ENCODE measurements around the gene LPAR1.
A peak's percentile ranks its signal among the peaks of the same experiment; 100 is the strongest.
"Not testable (repeated sequence)": the region's sequence is repeated elsewhere in the genome, so short reads cannot be mapped to it uniquely, and the experiment has no call there.

The LPAR1 gene

DNA sequence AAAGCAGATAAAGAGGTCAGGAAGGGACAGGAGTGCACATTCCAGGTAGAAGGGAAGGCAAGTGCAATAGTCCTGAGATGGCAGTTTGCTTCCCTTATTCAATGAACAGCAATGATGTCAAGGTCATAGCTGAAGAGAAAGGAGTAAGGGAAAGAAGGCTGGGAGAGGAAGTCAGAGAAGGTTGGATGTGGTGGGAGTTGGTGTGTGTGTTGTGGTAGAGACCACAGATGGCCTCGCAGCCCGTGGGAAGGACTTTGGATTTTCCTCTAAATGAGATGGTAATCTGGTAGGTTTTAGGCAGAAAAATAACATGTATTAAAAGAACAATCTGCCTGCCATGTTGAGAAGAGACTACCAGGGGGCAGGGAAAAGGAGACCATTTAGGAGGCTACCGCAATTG is 25.1 kb upstream of the LPAR1 start:
- TF ChIP-seq POLR2AphosphoS5 (IDR thresholded peaks at IDR 0.05; ENCODE audit: low read depth, low read length) (no peak), TAF1 (IDR thresholded peaks at IDR 0.05; ENCODE audit: borderline replicate concordance, low read depth, low read length) (no peak)
- FAIRE-seq: peak; percentile 68
- DNase-seq (ENCODE audit: insufficient read length): no peak

DNA sequence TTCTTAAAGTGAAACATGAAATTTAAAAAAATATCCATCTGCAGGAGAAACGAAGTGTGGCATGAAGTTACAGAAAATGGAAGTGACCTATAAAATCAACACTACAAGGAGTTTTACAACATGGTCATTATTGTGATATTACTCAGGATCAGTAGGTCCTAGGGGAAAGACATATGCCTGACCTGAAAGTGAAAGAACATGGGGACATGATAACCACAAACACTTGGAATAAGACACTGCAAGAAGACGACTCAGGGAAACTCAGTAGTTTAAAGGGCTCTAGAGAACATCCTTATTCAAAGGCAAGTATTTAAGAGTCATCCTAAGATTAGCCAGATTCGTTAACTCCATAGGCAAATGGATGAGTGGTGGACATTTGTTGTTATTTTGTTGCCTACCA is 19.9 kb upstream of the LPAR1 start:
- no peak for FAIRE-seq
- no peak for DNase-seq (ENCODE audit: insufficient read length)
- TF ChIP-seq TAF1 (IDR thresholded peaks at IDR 0.05; ENCODE audit: borderline replicate concordance, low read depth, low read length) (no peak), POLR2A (IDR thresholded peaks at IDR 0.05; ENCODE audit: low read depth, low read length) (no peak), POLR2AphosphoS5 (IDR thresholded peaks at IDR 0.05; ENCODE audit: low read depth, low read length) (no peak)

DNA sequence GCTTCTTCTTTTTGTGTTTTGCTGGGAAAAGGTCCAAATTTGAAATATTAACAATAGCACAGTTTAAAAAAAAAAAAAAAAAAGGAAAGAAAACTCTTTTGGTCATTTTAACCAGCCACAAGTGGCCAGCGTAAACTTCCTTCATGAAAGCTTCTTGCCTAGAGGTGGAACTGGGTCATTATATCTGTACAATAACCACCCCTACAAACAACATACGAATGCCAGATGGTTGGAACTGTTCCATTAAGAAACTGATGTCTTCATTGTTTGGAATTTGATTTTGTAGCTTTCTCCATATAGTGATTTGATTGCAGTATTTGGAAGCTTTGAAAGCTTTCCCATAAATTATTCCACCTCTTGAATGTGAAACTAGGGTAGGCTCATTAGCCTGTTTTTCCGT is 18.3 kb upstream of the LPAR1 start:
- DNase-seq (ENCODE audit: insufficient read length): no peak
- FAIRE-seq: no peak

DNA sequence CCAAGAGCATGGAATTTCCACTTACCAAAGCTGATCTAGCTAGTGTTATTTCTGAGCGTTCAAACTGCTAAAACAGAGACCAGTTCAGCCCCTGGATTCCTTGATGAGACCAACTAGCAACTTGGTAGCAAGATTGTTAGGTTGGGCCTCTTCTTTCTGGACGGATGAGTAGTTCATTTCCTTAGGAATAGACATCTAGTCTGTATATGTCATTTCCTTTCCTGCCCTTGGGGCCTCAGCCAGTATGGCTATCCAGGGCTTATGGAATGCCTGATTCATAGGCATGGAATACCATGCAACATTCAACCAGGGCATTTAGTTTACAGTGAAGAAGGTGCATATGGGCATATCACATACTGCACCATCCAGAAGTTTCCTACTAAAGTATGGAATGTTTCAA is 14.5 kb upstream of the LPAR1 start:
- FAIRE-seq (no peak), DNase-seq (ENCODE audit: insufficient read length) (no peak)
- no peak for TF ChIP-seq POLR2AphosphoS5 (IDR thresholded peaks at IDR 0.05; ENCODE audit: low read depth, low read length)
- no peak for TF ChIP-seq POLR2A (IDR thresholded peaks at IDR 0.05; ENCODE audit: low read depth, low read length)

More for the DNA sequence above, 18.3 kb upstream of the LPAR1 start:
- TF ChIP-seq TAF1 (IDR thresholded peaks at IDR 0.05; ENCODE audit: borderline replicate concordance, low read depth, low read length) (no peak), POLR2AphosphoS5 (IDR thresholded peaks at IDR 0.05; ENCODE audit: low read depth, low read length) (no peak), POLR2A (IDR thresholded peaks at IDR 0.05; ENCODE audit: low read depth, low read length) (no peak)

DNA sequence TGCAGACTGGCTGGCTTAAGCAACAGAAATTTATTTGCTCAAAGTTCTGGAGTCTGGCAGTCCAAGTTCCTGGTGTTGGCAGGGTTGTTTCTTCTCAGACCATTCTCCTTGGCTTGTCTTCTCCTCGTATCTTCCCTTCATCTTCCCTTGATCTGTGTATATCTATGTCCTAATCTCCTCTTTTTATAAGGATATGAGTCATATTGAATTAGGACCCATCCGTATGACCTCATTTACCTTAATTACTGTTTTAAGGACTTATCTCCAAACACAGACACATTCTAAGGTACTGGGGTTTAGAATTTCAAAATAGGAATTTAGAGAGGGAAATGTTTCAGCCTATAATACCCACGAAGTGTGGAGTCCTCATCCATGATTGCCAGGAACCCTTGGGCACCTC is 13.1 kb upstream of the LPAR1 start:
- FAIRE-seq: no peak
- TF ChIP-seq TAF1 (IDR thresholded peaks at IDR 0.05; ENCODE audit: borderline replicate concordance, low read depth, low read length) (no peak), POLR2A (IDR thresholded peaks at IDR 0.05; ENCODE audit: low read depth, low read length) (no peak), POLR2AphosphoS5 (IDR thresholded peaks at IDR 0.05; ENCODE audit: low read depth, low read length) (no peak)
- no peak for DNase-seq (ENCODE audit: insufficient read length)

DNA sequence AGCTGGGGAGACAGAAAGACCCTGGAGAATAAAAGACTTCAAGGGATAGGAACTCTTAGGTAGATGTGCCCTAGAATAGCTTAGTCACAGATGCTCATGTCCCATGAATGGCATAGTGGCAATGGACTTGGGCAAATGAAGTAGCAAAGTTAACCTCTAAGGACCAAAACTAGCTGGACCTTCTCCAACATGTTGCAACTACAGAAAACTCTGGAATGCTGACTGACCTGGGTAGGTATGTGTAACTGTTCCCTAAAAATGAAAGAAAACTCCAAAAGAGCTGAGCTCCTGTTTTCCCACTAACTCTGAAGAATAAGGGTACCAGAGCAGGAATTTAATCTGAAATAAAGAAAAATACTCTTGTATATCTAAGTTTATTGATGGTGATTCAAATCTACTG is 12.5 kb upstream of the LPAR1 start:
- FAIRE-seq: no peak
- DNase-seq (ENCODE audit: insufficient read length): no peak
- TF ChIP-seq POLR2A (IDR thresholded peaks at IDR 0.05; ENCODE audit: low read depth, low read length) (no peak), TAF1 (IDR thresholded peaks at IDR 0.05; ENCODE audit: borderline replicate concordance, low read depth, low read length) (no peak)

DNA sequence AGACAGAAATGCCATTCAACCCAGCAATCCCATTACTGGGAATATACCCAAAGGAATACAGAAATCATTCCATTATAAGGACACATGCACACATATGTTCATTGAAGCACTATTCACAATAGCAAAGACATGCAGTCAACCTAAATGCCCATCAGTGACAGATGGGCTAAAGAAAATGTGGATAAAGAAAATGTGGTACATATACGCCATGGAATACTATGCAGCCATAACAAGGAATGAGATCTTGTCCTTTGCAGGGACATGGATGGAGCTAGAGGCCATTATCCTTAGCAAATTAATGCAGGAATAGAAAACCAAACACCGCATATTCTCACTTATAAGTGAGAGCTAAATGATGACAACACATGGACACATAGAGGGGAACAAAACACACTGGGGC is 9.0 kb upstream of the LPAR1 start:
- not testable (repeated sequence) for DNase-seq (ENCODE audit: insufficient read length)
- FAIRE-seq: peak; percentile 60

DNA sequence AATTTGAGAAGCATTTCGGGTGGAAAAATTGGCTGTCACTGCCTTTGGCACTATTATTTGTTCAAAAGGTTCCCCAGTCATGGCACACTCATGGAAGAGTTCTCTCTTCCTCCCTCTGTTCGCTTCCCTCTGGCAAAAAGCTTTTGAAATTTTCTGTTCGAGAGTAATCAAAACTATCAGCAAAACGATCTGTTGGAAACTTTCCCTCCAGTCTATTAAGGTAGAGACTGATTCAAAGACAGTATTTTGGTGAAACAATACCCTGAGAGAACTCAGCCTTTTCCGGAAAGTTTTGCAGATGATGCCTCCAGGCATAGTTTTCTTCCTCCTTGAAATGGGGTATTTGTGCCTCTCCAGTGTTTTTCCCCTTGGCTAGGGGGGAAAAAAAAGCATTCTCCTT is 3.6 kb upstream of the LPAR1 start:
- FAIRE-seq (no peak), DNase-seq (ENCODE audit: insufficient read length) (no peak)
- TF ChIP-seq TAF1 (IDR thresholded peaks at IDR 0.05; ENCODE audit: borderline replicate concordance, low read depth, low read length) (no peak), POLR2AphosphoS5 (IDR thresholded peaks at IDR 0.05; ENCODE audit: low read depth, low read length) (no peak), POLR2A (IDR thresholded peaks at IDR 0.05; ENCODE audit: low read depth, low read length) (no peak)

DNA sequence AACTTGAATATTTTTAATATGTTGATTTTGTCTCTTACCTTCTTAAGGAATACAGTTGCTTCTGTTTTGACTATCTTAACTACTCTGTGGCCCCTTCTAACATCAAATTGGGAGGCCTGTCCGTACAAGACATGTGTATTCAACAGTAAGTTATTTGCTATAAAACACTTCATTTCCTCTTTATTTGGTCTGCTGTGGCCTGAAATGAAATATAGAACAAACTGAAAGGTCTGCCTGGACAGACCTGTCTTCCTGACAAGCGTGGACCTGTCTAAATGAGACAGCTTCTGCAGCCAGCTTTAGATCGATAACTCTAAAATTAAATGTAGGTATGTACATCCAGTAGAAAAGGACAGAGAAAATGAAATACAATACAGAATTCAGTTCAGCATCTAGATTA is 2.2 kb upstream of the LPAR1 start:
- TF ChIP-seq POLR2A (IDR thresholded peaks at IDR 0.05; ENCODE audit: low read depth, low read length) (no peak), POLR2AphosphoS5 (IDR thresholded peaks at IDR 0.05; ENCODE audit: low read depth, low read length) (no peak), TAF1 (IDR thresholded peaks at IDR 0.05; ENCODE audit: borderline replicate concordance, low read depth, low read length) (no peak)
- FAIRE-seq (no peak), DNase-seq (ENCODE audit: insufficient read length) (no peak)

DNA sequence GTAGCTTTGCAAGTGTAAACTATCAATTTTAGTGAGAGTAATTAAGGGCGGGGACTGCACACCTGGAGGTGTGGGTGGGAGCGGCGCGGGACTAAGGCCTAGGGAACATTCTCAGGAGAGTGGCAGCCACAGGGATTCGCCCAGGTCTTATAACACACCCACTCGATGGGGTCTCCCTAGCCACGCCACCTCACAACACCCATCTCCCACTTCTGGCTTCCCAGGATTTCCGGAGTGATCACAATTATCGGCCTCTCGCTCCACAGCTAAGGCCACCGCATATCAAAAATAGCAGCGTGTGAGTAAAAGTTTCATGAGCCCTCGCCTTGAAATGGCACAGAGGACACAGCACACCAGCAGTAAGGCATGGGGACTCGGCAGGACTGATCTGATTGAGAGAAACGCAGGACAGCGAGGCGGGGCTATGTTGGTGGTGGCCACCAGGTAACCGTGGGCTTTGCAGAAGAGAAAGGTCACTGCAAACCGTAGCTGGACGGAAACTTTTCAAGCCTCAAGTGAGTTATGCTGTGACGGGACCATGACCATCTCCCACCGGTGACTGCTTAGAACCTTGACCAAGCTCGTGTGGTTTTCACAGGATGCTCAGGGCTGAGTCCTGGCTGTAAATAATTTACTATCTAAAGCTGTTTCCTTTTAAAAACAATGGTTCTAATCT is 1.1 kb upstream of the LPAR1 start:
- no peak for DNase-seq (ENCODE audit: insufficient read length)
- FAIRE-seq: peak; percentile 65
- no peak for TF ChIP-seq POLR2A (IDR thresholded peaks at IDR 0.05; ENCODE audit: low read depth, low read length)
- no peak for TF ChIP-seq TAF1 (IDR thresholded peaks at IDR 0.05; ENCODE audit: borderline replicate concordance, low read depth, low read length)
- no peak for TF ChIP-seq POLR2AphosphoS5 (IDR thresholded peaks at IDR 0.05; ENCODE audit: low read depth, low read length)

DNA sequence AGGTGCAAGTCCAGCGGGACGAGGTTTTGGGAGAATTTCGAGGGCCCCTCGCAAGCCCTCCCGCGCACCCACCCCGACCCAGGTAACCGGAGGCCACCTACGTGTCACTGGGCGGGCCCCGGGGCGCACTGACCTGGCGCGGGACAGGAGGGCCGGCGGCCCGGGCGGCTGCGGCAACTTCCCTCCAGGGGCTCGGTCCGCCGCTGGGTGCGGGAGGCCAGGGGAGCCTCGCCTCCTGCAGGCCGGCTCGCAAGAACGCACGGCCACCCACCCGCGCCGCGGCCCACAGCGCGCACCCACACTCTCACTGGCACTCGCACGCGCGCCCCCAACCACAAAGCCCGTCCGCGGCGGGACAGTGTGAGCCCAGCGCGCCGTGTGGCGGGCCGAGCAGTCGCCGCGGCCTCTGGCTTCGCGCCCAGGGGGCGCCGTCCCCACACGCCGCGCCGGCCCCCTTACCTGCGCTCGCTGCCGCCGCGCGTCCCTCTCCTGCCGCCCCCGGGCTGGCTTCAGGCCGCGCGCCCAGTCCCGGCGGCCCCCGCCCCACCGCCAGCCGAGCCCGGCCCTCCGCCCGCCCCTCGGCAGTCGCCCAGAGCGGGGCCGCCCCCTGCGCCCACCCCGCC is 451 bp downstream of the LPAR1 start:
- DNase-seq (ENCODE audit: insufficient read length) (peak; percentile 12), FAIRE-seq (peak; percentile 89)
- TF ChIP-seq POLR2AphosphoS5 (IDR thresholded peaks at IDR 0.05; ENCODE audit: low read depth, low read length) (no peak), POLR2A (IDR thresholded peaks at IDR 0.05; ENCODE audit: low read depth, low read length) (no peak), TAF1 (IDR thresholded peaks at IDR 0.05; ENCODE audit: borderline replicate concordance, low read depth, low read length) (no peak)

DNA sequence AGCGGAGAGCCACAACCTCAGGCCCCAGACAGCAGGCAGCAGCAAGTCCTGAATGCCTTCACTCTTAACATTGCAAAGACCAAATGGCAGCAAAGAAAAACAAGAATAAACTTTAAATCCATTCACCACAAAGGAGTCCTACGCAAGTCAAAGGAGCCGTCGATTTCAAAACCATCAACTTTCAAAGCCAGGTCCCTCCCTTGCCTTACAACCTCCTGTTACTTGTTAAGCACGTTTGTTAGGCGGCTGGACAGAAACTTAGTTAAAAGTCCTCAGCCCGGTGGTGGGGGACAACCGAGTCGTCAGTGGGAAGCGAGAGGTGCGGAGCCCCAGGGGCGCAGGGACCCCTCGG is 938 bp downstream of the LPAR1 start:
- FAIRE-seq: peak; percentile 81
- DNase-seq (ENCODE audit: insufficient read length): no peak
- TF ChIP-seq POLR2A (IDR thresholded peaks at IDR 0.05; ENCODE audit: low read depth, low read length): no peak
- TF ChIP-seq TAF1 (IDR thresholded peaks at IDR 0.05; ENCODE audit: borderline replicate concordance, low read depth, low read length): no peak
- TF ChIP-seq POLR2AphosphoS5 (IDR thresholded peaks at IDR 0.05; ENCODE audit: low read depth, low read length): no peak

DNA sequence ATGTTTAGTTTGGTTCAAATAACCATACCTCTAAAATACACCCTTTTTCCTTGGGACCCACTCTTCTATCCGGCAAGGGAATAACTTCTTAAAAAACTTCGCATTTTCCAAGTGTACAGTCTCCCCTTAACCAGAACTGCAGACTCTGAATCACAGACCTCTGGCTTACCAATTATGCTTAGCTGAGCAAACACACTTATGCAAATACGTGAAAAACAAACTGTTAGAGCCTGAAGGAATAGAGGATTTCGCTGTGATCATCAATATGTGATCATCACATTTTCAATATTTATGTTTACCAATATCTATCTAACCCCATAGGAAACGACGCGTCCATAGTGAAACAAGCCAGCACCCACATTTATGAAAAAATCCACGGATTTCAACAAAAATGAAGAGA is 1.3 kb downstream of the LPAR1 start:
- no peak for DNase-seq (ENCODE audit: insufficient read length)
- no peak for TF ChIP-seq TAF1 (IDR thresholded peaks at IDR 0.05; ENCODE audit: borderline replicate concordance, low read depth, low read length)
- no peak for TF ChIP-seq POLR2A (IDR thresholded peaks at IDR 0.05; ENCODE audit: low read depth, low read length)
- no peak for TF ChIP-seq POLR2AphosphoS5 (IDR thresholded peaks at IDR 0.05; ENCODE audit: low read depth, low read length)
- no peak for FAIRE-seq
